HG03442 (cell line): Measurements from ENCODE around the gene GPRC5D.

ENCODE experiments used
- ATAC-seq: cut with Tn5 transposase; IDR thresholded peaks from one replicate; pipeline ENCODE4 v1.9.1; 2021; ENCODE audit warnings: mild to moderate bottlenecking, moderate library complexity; ENCODE audit not compliant: unreplicated experiment

GPRC5D gene

DNA sequence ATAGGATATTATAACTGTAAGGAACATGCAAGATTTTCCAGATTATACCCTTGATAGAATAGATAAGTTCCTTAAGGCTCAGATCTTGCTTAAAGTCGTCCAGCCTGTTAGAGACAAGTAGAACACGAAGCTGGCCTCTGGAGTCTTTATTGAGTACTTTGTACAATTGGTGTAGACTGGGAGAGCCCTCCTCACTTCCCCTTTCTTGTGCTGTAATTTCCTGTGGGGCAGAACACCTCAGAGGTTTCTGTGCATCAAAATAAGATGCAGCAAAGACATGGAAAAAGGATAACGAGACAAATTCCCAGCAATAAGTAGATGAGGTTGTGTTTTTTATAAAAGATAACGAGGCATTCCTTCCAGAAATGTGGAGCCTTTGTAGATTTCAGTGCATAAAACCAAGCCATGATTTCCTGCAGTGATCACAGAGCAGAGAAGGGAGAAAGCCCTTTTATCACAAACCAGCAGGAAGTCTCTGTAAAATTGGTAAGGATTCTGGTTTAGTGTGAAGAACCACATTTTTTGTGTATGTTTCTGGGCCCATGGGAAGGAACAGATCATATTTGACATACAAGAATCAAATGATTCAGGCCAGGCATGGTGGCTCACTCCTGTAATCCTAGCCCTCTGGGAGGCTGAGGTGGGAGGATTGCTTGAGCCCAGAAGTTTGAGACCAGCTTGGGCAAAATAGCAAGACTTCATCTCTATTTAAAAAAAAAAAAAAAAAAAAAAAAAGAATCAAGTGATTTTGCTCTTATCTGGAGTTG, 42.6 kb downstream of the GPRC5D start:
- no peak for ATAC-seq

DNA sequence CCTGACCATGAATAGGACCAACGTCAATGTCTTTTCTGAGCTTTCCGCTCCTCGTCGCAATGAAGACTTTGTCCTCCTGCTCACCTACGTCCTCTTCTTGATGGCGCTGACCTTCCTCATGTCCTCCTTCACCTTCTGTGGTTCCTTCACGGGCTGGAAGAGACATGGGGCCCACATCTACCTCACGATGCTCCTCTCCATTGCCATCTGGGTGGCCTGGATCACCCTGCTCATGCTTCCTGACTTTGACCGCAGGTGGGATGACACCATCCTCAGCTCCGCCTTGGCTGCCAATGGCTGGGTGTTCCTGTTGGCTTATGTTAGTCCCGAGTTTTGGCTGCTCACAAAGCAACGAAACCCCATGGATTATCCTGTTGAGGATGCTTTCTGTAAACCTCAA, 43.3 kb downstream of the GPRC5D start:
- ATAC-seq: no peak

DNA sequence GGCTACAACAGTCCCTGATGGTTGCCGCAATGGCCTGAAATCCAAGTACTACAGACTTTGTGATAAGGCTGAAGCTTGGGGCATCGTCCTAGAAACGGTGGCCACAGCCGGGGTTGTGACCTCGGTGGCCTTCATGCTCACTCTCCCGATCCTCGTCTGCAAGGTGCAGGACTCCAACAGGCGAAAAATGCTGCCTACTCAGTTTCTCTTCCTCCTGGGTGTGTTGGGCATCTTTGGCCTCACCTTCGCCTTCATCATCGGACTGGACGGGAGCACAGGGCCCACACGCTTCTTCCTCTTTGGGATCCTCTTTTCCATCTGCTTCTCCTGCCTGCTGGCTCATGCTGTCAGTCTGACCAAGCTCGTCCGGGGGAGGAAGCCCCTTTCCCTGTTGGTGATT, 43.7 kb downstream of the GPRC5D start:
- no peak for ATAC-seq

DNA sequence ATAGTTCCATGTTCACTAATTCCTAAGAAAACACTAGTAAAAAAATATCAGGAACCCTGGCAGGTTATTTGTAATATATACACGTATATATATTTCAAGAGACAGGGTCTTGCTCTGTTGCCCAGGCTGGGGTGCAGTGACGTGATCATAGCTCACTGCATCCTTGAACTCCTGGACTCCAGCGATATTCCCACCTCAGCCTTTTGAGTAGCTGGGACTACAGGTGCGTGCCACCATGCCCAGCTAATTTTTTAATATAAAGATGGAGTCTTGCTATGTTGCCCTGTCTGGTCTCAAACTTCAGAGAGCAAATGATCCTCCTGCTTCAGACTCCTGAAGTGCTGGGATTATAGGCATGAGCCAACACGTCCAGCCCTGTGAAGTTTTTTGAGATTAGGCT, 44.4 kb downstream of the GPRC5D start:
- no peak for ATAC-seq

DNA sequence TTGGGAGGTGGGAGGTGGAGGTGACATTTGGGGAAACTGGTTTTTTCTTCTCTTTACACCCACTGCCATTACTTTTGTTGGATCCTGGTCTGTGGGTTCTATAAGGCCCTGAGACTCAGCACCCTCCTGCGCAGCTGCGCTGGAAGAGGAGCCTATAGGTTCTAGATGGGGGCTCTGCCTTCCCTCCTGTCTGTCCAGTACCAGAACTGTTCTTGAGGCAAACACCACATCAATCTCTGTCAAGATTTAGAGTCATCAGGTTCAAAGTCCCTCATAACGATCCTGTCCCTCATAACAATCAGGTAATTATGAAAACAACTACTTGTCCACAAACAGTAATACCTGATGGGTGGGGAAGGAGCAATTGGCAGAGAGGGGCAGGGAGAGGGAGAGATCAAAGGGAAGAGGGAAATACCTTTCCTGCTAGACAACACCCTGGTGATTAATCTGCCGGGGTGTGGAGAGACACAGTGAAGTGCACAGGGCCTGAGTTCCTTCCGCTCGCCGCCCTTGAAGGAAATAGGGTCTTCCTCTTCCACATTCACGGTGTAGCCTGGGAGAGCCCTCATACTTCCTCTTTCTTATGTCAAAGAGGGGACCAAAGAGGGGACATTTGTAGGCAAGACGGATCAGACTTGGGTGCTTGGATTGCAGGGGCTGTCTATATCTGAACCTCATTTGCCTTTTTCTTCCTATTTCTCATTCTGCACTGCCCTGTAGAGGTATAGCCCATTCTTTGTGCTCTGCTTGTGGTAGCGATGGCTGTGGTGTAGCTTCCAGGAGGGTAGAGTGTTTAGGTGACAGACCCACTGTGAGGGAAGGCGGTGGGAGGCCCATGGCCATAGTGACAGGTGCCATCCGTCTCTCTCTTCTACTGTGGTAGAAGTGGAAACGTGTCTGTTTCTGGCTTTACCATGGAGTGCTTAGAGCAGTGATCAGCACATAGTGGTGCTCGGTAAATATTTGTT, 48.0 kb downstream of the GPRC5D start:
- no peak for ATAC-seq

DNA sequence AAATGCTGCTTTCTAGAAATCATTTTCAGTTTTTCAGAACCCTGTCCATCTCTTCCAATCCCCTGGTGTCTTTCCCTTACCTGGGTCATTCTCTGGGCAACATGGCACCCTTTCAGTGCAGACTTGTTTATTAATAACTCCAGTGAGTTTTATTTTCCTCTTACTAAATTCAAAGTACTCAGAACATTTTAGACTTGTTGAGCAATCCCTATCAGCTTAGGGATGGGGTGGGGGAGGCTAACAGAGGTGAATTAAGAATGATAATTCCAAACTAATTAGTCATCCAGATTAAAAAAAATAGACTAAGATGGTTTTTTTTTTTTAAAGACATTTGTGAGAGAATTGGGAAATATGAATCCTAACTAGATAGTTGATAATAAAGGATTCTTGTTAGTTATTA, 49.9 kb downstream of the GPRC5D start:
- ATAC-seq: no peak

DNA sequence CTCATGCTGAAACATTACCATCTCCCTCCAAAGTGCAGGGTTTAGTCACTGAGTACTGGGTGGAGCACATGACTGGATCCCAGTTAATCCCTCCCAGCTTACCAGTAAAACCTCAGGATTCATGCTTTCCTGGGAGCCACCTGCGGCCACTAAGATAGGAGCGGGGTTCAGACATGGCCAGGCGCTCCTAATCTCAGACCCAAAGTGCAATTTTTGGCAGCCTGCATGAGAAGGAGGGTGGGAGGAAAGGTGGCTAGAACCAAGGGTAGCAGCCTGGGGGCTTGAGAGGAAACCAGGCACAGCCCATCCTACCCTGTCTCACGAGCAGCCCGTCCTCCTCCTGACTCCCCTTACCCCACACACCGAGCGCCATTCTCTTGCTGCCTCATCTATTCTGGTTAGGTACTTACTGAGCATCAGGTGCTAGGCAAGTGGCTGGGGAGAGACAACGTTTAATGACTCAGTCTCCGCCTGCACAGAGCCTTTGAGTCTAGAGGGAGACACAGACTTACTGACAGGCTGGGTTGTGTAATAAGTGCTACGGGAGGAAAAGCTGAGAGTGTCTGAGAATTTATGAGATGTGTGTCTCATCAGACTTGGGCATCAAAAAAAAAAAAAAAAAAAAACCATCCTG, 50.7 kb downstream of the GPRC5D start:
- no peak for ATAC-seq

DNA sequence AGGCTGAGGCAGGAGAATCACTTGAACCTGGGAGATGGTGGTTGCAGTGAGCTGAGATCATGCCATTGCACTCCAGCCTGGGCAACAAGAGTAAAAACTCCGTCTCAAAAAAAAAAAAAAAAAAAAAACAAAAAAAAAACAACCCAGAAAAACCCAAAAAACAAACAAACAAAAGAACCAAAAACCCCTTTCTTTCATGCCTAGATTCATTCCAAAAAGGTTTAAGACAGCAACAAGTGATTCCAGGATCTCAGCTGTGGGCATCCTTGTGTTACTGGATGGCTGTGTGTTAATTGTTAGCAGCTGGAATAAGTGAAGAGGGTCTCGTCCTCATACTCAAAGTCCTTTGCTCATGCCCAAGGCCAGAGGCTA, 51.2 kb downstream of the GPRC5D start:
- ATAC-seq: no peak

DNA sequence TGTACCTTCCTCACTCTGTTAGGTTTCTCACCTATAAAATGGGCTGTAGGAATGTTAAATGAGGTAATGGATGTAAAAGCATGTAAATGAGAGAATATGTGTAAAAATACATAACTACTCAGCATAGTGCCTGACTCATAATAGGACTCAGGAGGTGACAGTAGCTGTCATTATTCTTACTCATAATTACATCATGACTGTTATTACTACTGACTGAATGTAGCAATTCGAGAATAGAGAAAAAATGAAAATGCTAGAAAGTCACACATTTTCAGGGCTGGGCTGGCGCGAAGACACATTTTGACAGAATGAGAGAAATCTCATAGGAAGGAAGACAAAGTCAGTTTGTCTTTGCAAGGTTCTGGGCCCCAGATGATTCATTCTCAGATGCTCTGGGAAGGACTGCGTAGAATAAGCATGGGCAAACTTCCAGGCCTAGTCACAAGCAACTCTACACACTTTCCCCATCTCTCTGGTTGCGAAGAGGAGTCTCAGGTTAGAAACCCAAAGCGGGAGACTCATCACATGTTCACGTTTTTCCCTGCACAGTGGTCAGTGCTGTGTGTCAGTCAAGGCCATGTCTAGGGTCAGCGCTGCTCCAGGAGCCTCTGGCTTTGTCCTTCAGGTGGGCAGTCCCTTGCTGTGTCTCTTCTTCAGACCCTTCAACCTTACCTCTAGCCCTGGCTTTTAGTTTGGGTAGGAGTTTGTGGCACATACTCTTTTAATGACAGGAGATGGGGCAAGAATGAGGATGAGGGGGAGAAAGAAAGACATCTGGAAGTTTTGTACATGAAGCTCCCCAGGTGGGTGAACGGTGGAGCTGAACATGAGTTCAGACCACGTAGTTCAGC, 52.2 kb downstream of the GPRC5D start:
- ATAC-seq: peak; percentile 77

DNA sequence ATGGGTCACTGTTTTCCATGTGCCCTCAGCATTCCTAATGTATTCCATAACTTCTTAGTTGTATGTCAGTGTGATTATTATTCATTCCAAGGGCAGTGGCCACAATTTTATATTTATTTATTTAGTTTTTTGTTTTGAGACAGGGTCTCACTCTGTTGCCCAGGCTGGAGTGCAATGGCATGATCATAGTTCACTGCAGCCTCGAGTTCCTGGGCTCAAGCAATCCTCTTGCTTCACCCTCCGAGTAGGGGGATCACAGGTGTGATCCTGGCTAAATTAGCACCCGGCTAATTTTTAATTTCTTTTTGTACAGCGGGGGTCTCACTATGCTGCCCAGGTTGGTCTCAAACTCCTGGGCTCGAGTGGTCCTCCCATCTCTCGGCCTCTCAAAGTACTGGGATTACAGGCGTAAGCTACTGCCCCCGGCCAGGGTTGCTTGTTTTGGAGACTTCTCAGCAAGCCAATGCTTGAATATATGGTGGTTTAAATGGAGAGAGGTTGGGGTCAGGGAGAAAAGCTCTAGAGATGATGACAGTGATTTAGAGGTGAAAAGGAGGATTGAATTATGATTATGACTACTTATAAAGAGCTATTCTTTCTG, 53.0 kb downstream of the GPRC5D start:
- no peak for ATAC-seq

DNA sequence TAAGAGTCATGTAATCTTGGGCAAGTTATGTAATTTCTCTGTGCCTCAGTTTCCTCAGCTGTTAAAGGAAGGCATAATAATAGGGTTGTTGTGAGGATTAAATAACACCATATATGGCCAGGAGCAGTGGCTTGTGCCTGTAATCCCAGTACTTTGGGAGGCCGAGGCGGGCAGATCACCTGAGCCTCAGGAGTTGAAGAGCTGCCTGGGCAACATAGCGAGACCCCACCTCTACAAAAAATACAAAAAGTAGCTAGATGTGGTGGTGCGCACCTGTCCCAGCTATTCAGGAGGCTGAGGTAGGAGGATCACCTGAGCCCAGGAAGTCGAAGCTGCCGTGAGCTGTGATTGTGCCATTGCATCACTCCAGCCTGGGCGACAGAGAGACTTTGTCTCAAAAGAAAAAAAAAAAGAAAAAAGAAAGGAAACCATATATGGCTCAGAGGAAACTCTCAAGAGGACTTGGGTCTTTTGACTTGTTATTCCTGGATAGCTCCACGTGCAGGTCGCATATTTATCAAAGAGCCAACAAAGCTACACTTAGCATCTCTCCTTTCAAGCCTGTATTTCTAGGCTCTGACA, 53.7 kb downstream of the GPRC5D start:
- ATAC-seq: no peak

DNA sequence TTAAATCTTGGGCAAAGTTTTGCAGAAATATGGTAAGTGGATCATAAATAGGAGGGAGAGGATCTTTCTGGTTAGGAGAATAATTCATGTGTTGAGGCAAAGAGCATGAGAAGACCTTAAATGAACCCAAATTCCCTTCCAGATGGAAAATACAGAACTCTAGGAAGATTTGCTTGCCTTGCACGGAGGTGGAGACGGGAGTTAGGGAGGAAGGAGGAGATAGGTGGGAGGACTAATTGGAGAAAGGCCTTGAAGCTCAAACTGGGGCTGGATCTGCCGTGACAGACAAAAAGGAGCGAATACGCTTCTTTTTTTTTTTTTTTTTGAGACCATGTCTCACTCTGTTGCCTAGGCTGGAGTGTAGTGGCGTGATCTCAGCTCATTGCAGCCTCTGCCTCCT, 54.7 kb downstream of the GPRC5D start:
- no peak for ATAC-seq

DNA sequence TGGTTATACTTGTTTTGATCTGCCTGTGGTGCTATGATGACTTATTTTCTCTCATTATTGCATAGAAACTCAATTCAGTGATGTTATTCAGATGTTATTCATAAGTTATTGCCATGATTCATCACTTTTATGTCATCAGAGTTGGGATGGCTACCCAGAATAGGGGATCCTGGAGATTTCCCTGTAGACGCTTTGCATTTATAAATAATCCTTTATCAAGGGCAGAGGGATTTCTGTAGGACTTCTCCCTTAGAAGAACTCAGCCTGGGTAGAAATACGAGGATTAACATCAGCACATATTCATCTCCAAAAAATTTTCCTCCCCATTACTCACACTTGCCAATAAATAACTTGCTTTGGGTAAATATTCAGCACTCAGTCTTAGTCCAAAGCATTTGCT, 55.7 kb downstream of the GPRC5D start:
- no peak for ATAC-seq

DNA sequence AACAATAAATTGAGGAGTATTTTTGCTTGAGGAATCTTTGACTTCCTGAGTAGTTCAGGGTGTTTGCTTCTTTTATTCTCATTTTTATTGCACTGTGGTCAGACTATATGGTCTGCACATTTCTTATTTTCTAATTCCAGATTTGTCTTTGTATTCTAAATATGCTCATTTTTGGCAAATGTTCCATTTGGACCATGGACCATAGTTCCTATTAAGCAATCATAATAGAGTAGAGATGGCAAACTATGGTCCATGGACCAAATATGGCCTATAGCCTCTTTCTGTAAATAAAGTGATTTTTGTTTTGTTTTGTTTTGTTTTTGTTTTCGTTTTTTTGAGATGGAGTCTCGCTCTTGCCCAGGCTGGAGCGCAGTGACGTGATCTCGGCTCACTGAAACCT, 58.5 kb downstream of the GPRC5D start:
- no peak for ATAC-seq

DNA sequence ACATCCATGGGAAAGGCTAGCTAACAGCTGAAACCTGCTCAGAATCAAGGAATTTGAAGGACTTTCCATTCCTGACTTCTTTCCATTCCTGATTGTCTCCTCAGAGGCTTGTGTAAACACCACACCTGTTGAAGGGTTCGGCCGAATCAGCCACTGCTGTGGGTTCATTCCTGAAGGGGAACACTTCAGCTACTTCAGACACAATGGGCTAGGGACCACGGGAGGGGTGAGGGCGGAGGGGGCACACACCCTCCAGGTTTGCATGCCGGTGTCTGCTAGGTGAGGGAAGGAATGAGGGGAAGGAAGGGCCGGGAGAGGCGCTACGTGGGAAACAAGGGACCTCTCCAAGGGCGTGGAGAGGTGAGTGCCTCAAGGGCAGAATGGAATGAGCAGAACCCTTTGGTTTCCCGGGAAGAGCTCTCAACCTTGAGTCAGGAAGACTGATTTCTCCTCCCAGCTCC, 59.3 kb downstream of the GPRC5D start:
- no peak for ATAC-seq

DNA sequence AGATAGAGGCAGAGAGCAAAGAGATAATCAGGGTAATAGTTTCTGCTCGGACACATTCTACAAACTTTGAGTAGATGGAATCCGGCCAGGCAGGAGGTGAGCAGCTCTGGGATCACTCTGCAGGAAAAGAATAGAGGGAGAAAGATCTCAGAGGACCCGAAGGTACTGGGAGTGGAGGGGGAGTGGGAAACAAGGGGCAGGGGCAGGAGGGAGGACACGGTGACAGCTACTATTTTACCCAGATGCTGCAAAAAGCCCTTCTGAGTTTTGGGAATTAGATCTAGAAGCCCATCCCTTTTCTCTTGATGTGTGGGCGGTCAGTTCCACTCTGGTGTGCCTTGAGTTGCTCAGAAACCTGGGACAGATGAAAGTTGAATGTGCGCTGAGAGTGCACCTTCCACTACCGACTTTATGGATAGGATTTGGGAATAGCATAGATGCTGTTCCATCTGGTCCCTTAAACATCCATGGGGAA, 60.1 kb downstream of the GPRC5D start:
- no peak for ATAC-seq

DNA sequence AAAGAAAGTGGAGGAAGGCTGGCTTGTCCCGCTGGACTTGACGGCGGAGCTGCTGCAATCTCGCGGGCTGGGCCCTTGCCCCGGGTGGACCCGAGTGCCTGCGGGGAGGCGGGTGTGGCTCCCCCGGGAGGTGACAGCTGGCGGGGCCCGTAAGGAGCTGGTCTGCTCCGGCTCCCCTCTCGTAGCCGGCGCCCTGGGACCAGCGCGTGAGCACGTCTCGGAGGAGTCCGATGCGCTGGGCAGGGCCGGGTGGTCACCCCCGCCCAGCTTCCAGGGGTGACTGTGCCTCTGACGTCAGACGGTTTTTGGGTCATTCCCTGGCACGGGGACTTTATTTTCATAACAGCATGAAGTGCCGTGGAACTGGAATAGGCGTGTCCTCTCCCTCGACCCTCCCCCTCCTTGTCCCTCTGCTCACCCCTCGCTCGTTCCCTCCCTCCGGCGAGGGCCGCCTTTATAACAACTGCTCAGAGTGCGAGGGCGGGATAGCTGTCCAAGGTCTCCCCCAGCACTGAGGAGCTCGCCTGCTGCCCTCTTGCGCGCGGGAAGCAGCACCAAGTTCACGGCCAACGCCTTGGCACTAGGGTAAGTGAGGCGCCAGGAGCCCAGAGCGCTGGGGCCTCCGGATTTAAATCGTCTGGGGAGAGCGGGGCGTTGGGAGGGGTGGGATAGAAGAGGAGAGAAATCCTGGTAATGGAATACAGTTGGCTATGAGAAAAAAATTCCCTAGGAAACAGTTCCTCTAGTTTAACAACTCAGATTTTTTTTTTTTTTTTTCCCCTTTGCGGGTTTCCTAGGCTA, 60.7 kb downstream of the GPRC5D start, which contains the start of gene GPRC5A:
GPRC5A (plus strand) TSS at position 483 of the 801 bp plus-strand sequence. CDS start 16,688 bp downstream, outside the sequence.
- ATAC-seq: no peak
